Naive thymus-derived CD8-positive, alpha-beta T cell (primary cell): ENCODE data around the gene DPEP3. TPM values are rescaled to one million over a fixed set of nuclear protein-coding genes. Genes with fewer than 3 reads are reported as not detected.

Experiments
- ATAC-seq, 2 donors: fragments of 150-1000 bp; cut with Tn5 transposase in 1 of 2; sonication (Bioruptor Pico), chemical (Tn5 transposase) in 1 of 2; 1 replicate in 1 of 2; 2 replicates in 1 of 2; pipeline ENCODE4 v1.10.0; 2021; ENCODE audit warnings: mild to moderate bottlenecking in 2 of 2, moderate library complexity in 2 of 2
- POLR2A ChIA-PET: fragments of 350-600 bp; sonication (Branson Sonifier 250); formaldehyde crosslinking; loops from one replicate; lab custom pipeline; 2021; ENCODE audit warnings: antibody characterized with exemption; lab: Charles Lee
- DNase-seq, 10 donors: peaks; one replicate each; pipeline versions ENCODE4 v3.0.0 to v3.0.0-alpha.2; 2020 to 2022
- H3K27ac Mint-ChIP-seq, 10 donors: one replicate each; pipeline ENCODE4 v1.8.0; 2020 to 2022; ENCODE audit warnings: mild to moderate bottlenecking in 10 of 10, mixed read lengths in 10 of 10, moderate library complexity in 4 of 10, inconsistent platforms in 1 of 10
- H3K27me3 Mint-ChIP-seq, 5 donors: one replicate each; pipeline ENCODE4 v1.8.0; 2021 to 2022; ENCODE audit warnings: mixed read lengths in 5 of 5
- H3K36me3 Mint-ChIP-seq, 3 donors: one replicate each; pipeline ENCODE4 v1.8.0; 2020 to 2022; ENCODE audit warnings: mixed read lengths in 3 of 3, mild to moderate bottlenecking in 2 of 3, inconsistent platforms in 1 of 3
- H3K4me1 Mint-ChIP-seq, 4 donors: one replicate each; pipeline ENCODE4 v1.8.0; 2021 to 2022; ENCODE audit warnings: mixed read lengths in 4 of 4
- H3K4me3 Mint-ChIP-seq, 10 donors: one replicate each; pipeline ENCODE4 v1.8.0; 2020 to 2022; ENCODE audit warnings: mild to moderate bottlenecking in 10 of 10, mixed read lengths in 10 of 10, moderate library complexity in 6 of 10, inconsistent platforms in 1 of 10
- H3K9me3 Mint-ChIP-seq, 9 donors: one replicate each; pipeline ENCODE4 v1.8.0; 2020 to 2022; ENCODE audit warnings: mixed read lengths in 9 of 9, mild to moderate bottlenecking in 3 of 9, inconsistent platforms in 1 of 9, moderate library complexity in 1 of 9
- polyA plus RNA-seq, 3 donors: library from polyadenylated mRNA; unstranded; fragments of 300-500 nt; fragmentation: Illumina TruSeq; gene quantifications; one replicate each; pipeline ENCODE4 v1.2.3, GENCODE V29; 2021
- total RNA-seq, 8 experiments: library from RNA in 2 of 8; stranded (reverse) in 2 of 8; gene quantifications; one replicate each; pipeline ENCODE4 v1.2.3 and lab custom pipeline; 2021 to 2026

DPEP3 gene
- total and polyA plus RNA-seq, 5 experiments from 2014 or later, result 0.50 to 3.1 (median 1.5) TPM

GRCh38 chr16:67965668-67966548 is 14.4 kb downstream of the DPEP3 start:
- ATAC-seq, result no peak
- DNase-seq, result no peak
- POLR2A ChIA-PET, result interaction anchor here (0.6 to 1.9 kb wide), 4 partner anchors 19 to 38 kb away, joined by 3 to 11 read pairs (median 3); partner anchors contain the start of gene PSMB10
- Mint-ChIP-seq H3K27me3 (no peaks in the 10 kb centered on the region), H3K36me3 (peaks cover 0 to 7% (median 1%) of the 10 kb centered on the region in 3 donors), H3K4me1 (peaks cover 15 to 31% (median 29%) of the 10 kb centered on the region in 4 donors), H3K27ac (peak overlapping the region in 1 of 10 donors; percentile 47), H3K9me3 (no peaks in the 10 kb centered on the region), H3K4me3 (peak overlapping the region in 3 of 10 donors; percentile 34 to 39 (median 38))

- ATAC-seq (no peak), DNase-seq (no peak)
- Mint-ChIP-seq H3K9me3 (no peaks in the 10 kb centered on the region), H3K4me1 (peaks cover 15 to 28% (median 26%) of the 10 kb centered on the region in 4 donors), H3K4me3 (peak overlapping the region in 1 of 10 donors; percentile 32), H3K36me3 (peaks cover 0 to 11% (median 1%) of the 10 kb centered on the region in 3 donors), H3K27ac (peak overlapping the region in 2 of 10 donors; percentile 63 to 66), H3K27me3 (no peaks in the 10 kb centered on the region)
- POLR2A ChIA-PET, result interaction anchor here (0.8 to 1.9 kb wide), 4 partner anchors 16 to 58 kb away, joined by 3 to 11 read pairs (median 4); partner anchors contain the start of genes DDX28, DUS2 and PSMB10
Measured at GRCh38 chr16:67964477-67965131, 15.7 kb downstream of the DPEP3 start.

GRCh38 chr16:67963662-67964321 is 16.5 kb downstream of the DPEP3 start:
- H3K9me3 Mint-ChIP-seq, result no peaks in the 10 kb centered on the region

DNA sequence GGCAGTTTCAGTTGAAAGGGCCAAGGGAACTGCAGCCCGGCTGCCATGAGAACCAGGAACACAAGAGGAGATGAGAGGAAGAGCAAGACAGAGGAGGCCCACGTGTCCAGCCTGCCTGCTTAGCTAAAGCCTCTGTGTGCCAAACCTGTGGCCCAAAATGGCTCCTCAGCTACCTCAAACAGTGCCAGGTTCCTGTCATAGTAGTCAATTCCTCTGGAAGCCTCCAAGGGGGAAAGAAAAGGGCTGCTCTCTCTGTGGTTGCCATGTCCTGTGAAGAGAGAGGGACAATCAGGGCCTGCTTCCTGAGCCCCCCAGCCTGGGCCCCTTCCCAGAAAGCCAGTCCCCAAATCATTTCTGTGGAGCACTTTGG is 17.0 kb downstream of the DPEP3 start:
- DNase-seq (no peak), ATAC-seq (no peak)
- peaks cover 0 to 12% (median 1%) of the 10 kb centered on the region in 3 donors for H3K36me3 Mint-ChIP-seq
- no peak overlapping the region for H3K27ac Mint-ChIP-seq
- H3K4me1 Mint-ChIP-seq, result peaks cover 12 to 24% (median 20%) of the 10 kb centered on the region in 4 donors
- H3K9me3 Mint-ChIP-seq, result no peaks in the 10 kb centered on the region
- no peaks in the 10 kb centered on the region for H3K27me3 Mint-ChIP-seq
- H3K4me3 Mint-ChIP-seq, result no peak overlapping the region
- POLR2A ChIA-PET, result interaction anchor here (0.6 to 1.0 kb wide), 2 partner anchors 17 to 26 kb away, joined by 3 read pairs; no protein-coding TSS in a partner anchor

More at GRCh38 chr16:67963662-67964321, 16.5 kb downstream of the DPEP3 start:
- DNase-seq (no peak), ATAC-seq (no peak)
- POLR2A ChIA-PET, result interaction anchor here (0.8 to 1.0 kb wide), 3 partner anchors 17 to 59 kb away, joined by 3 to 4 read pairs (median 3); partner anchors contain the start of genes DDX28 and DUS2
- no peak overlapping the region for H3K4me3 Mint-ChIP-seq
- H3K27me3 Mint-ChIP-seq, result no peaks in the 10 kb centered on the region
- peaks cover 12 to 24% (median 20%) of the 10 kb centered on the region in 4 donors for H3K4me1 Mint-ChIP-seq
- H3K27ac Mint-ChIP-seq, result peak overlapping the region in 1 of 10 donors; percentile 63
- peaks cover 0 to 11% (median 1%) of the 10 kb centered on the region in 3 donors for H3K36me3 Mint-ChIP-seq

DNA sequence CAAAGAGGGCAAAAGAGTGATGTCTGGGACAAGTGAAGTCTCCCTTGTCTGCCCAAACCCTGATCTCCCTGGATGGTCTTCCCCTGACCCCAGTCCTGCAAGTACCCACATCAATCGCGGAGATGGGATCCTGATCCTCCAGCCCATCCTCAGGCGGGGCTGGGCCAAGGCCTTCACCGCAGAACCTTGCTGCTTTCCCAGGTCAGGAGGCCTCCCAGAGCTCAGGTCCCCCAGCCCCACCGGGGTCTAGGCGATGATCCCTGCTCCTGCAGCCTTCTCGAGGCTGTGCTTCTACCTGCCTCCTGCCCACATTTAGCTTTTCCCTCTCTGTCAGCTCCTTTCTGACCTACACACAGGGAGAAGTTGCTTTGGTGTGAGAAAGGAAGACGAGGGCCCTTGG is 18.2 kb downstream of the DPEP3 start:
- H3K27me3 Mint-ChIP-seq, result no peaks in the 10 kb centered on the region
- POLR2A ChIA-PET, result no interaction called here
- ATAC-seq (no peak), DNase-seq (no peak)
- H3K36me3 Mint-ChIP-seq, result peaks cover 0 to 15% (median 1%) of the 10 kb centered on the region in 3 donors
- H3K4me3 Mint-ChIP-seq, result no peak overlapping the region
- H3K4me1 Mint-ChIP-seq, result peaks cover 6 to 16% (median 12%) of the 10 kb centered on the region in 4 donors
- H3K27ac Mint-ChIP-seq, result no peak overlapping the region
- no peaks in the 10 kb centered on the region for H3K9me3 Mint-ChIP-seq

DNA sequence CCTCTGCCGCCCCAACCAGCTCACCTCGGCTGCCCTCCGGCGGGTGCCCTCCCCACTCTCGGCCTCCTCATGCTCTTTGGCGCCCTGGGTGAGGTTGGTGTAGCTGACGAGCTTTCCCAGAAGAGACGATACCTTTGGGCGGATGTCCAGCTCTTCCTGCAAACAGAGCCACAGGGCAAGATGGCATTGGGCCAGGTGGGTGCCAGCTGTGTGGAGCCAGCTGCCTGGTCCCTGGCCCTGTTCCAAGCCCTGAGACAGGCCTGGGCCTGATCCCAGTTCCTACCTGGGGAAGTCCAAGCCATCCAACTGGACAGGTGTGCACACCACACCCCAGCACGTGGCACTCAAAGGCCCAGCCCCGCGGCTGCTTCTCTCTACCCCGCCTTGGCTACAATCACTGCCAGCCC is 18.7 kb downstream of the DPEP3 start:
- no peaks in the 10 kb centered on the region for H3K27me3 Mint-ChIP-seq
- no peak overlapping the region for H3K4me3 Mint-ChIP-seq
- ATAC-seq, result no peak
- H3K4me1 Mint-ChIP-seq, result peaks cover 3 to 11% (median 8%) of the 10 kb centered on the region in 4 donors
- H3K27ac Mint-ChIP-seq, result no peak overlapping the region
- no peak for DNase-seq
- POLR2A ChIA-PET, result interaction anchor here (0.6 to 1.2 kb wide), 2 partner anchors 23 to 25 kb away, joined by 3 to 4 read pairs; partner anchors contain the start of gene PSMB10
- H3K9me3 Mint-ChIP-seq, result no peaks in the 10 kb centered on the region
- peaks cover 0 to 15% (median 1%) of the 10 kb centered on the region in 3 donors for H3K36me3 Mint-ChIP-seq

DNA sequence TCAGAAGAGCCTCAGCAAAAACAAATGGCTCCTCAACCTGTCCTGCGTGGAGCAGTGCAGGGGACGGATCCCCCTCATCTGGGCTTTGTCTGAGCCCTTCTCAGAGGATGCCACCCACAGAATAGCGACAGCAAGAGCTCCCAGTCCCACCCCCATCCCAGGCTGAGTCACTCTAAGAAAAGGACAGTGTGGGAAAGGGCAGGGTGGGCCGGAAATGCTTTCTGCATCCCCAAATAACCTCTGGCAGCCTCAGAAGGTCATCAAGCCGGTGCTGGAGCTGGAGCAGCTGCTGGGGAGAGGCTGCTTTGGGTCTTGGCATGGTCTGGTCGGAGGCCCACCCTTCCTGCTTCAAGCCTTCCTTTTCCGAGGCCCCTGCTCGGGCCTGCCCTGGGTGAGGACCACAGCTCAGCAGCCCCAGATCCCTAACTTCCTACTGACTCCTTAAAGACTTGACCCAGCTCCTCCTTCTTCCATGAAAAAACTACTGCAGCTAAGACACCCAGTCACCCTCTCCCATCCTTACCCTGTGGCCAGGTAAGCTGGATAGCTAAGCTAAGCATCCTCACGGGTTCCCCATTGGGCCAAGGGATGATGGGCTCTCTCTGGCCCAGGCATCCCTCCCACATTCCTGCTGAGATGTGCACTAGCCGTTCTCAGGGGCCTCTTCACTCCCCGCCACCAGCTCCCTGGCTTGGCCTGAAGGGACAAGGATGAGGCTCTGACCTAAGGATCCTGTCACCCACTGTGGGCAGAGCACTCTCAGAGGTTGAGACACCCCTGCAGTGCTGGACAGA is 20.6 kb downstream of the DPEP3 start:
- Mint-ChIP-seq H3K27me3 (no peaks in the 10 kb centered on the region), H3K4me3 (no peak overlapping the region), H3K4me1 (peaks cover 0 to 5% (median 0%) of the 10 kb centered on the region in 4 donors), H3K27ac (no peak overlapping the region), H3K36me3 (peaks cover 0 to 15% (median 1%) of the 10 kb centered on the region in 3 donors), H3K9me3 (no peaks in the 10 kb centered on the region)
- no peak for DNase-seq
- ATAC-seq, result no peak
- POLR2A ChIA-PET, result interaction anchor here (1.1 to 1.5 kb wide), 3 partner anchors 9 to 18 kb away, joined by 3 to 4 read pairs (median 3); no protein-coding TSS in a partner anchor

DNA sequence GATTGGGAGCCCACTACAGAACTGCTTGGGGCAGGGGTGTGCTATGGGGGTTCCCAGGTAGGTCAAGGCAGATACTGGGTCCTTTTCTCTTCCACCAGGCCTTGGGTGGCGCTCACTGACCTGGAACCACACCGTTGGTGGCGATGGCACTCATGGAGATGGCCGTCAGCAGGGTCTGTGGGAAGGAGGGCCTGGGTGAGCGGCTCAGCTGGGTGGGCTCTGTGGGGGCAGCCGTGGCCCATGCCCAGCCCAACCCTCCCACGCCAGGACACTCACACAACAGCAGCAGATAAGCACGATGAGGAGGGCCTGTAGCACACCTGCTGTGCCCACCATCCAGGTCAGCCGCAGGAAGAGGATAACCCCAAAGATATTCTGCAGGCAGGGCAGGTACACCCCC is 22.7 kb downstream of the DPEP3 start:
- Mint-ChIP-seq H3K27ac (no peak overlapping the region), H3K4me1 (peaks cover 0 to 3% (median 0%) of the 10 kb centered on the region in 4 donors), H3K4me3 (no peak overlapping the region), H3K27me3 (no peaks in the 10 kb centered on the region), H3K9me3 (no peaks in the 10 kb centered on the region), H3K36me3 (peaks cover 0 to 10% (median 1%) of the 10 kb centered on the region in 3 donors)
- DNase-seq, result no peak
- POLR2A ChIA-PET, result interaction anchor here (0.6 kb wide), 1 partner anchor 124 kb away, joined by 3 read pairs; no protein-coding TSS in a partner anchor
- ATAC-seq, result no peak

DNA sequence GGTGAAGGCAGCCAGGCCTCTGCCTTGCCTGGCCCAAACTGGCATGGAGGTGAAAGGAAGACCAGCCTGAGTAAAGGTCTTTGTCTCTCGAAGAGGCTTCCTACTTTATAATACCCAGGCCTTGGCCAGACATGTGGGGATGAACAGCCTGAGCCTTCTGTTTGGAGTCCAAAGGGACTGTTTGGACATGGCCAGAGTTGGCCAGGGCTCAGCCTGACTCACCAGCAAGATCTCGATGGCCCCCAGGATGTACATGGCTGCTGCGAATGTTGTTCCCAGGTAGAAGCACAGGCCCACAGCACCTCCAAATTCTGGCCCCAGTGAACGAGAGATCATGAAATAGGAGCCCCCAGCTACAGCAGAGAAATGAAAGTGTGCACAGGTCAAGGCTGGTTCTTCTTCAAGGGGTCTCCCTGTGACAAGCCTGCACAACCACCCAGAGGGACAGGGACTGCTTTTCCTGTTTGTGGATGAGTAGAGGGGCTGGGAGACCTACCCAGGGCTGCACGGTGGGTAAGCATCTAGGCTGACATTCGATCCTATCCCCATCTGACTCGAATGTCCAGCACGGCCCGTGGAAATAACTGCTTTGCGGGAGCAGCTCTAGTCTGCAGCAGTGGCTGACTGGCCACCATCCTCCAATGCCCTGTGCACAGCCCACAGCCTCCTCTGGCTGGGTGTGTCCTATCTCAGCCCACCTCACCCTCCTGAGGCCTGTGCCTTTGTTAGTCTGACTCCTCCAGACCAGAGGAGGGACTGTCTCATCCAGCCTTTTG is 25.7 kb downstream of the DPEP3 start:
- ATAC-seq, result no peak
- Mint-ChIP-seq H3K27me3 (no peaks in the 10 kb centered on the region), H3K4me1 (peaks cover 0 to 1% (median 0%) of the 10 kb centered on the region in 4 donors), H3K9me3 (no peaks in the 10 kb centered on the region), H3K4me3 (no peak overlapping the region), H3K36me3 (peaks cover 0 to 8% (median 0%) of the 10 kb centered on the region in 3 donors), H3K27ac (no peak overlapping the region)
- POLR2A ChIA-PET, result no interaction called here
- DNase-seq, result no peak

- POLR2A ChIA-PET, result interaction anchor here (0.5 to 1.1 kb wide), 3 partner anchors 12 to 319 kb away, joined by 3 to 6 read pairs (median 3); no protein-coding TSS in a partner anchor
- DNase-seq, result no peak
Measured at GRCh38 chr16:67953641-67954375, 26.5 kb downstream of the DPEP3 start.

More at GRCh38 chr16:67953641-67954375, 26.5 kb downstream of the DPEP3 start:
- peaks cover 0 to 8% (median 0%) of the 10 kb centered on the region in 3 donors for H3K36me3 Mint-ChIP-seq
- no peaks in the 10 kb centered on the region for H3K27me3 Mint-ChIP-seq
- no peak for ATAC-seq
- peaks cover 0 to 1% (median 0%) of the 10 kb centered on the region in 4 donors for H3K4me1 Mint-ChIP-seq
- H3K9me3 Mint-ChIP-seq, result no peaks in the 10 kb centered on the region
- no peak overlapping the region for H3K4me3 Mint-ChIP-seq
- no peak overlapping the region for H3K27ac Mint-ChIP-seq
